HG03432 (cell line): ENCODE data around the gene SLC19A1.

Experiments used
- ATAC-seq: cut with Tn5 transposase; IDR thresholded peaks from one replicate; pipeline ENCODE4 v1.9.1; 2021; ENCODE audit warnings: mild to moderate bottlenecking, moderate library complexity; ENCODE audit not compliant: unreplicated experiment

The SLC19A1 gene

DNA sequence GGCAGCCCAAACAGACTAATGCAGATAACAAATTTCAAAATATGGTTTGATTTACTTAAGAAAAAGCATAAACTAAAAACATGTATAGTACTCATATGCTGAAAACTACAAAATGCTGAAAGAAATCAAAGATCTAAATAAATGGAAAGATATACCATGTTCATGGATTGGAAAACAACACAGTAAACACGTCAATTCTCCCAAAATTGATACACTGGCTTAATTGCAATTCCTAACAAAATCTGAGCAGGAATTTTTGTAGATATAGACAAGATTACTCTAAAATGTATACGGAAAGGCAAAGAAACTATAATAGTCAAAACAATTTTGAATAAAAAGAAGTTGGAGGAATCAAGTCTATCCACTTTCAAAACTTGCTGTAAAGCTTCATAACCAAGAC is 21.0 kb downstream of the SLC19A1 start:
- ATAC-seq, result no peak

DNA sequence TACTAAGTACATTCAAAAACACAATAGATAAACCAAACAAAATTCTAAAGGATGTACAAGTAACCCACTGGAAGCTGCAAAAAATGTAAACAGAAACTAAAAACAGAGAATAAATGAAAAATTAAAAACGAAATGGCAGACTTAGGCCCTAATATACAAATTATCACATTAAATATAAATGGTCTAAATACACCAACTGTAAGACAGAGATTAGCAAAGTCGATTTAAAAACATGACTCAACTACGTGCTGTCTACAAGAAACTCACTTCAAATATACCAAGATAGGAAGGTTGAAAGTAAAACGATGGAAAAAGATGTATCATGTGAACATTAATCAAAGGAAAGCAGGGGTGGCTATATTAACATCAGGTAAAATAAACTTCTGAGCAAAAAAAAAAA is 23.1 kb downstream of the SLC19A1 start:
- no peak for ATAC-seq

DNA sequence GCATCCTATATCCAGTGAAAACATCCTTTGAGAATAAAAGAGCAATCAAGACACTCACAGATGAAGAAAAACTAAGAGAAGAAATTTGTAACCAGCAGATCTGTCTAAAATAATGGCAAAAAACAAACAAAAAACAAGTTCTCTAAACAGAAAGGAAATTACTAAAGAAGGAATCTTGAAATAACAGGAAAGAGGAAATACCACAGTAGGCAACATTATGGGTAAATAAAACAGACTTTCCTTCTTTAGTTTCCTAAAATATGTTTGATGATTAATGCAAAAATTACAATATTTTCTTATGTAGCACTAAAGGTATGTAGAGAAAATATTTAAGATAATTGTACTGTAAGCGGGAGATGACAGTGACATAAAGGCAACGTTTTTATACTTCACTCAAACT is 23.5 kb downstream of the SLC19A1 start:
- no peak for ATAC-seq

DNA sequence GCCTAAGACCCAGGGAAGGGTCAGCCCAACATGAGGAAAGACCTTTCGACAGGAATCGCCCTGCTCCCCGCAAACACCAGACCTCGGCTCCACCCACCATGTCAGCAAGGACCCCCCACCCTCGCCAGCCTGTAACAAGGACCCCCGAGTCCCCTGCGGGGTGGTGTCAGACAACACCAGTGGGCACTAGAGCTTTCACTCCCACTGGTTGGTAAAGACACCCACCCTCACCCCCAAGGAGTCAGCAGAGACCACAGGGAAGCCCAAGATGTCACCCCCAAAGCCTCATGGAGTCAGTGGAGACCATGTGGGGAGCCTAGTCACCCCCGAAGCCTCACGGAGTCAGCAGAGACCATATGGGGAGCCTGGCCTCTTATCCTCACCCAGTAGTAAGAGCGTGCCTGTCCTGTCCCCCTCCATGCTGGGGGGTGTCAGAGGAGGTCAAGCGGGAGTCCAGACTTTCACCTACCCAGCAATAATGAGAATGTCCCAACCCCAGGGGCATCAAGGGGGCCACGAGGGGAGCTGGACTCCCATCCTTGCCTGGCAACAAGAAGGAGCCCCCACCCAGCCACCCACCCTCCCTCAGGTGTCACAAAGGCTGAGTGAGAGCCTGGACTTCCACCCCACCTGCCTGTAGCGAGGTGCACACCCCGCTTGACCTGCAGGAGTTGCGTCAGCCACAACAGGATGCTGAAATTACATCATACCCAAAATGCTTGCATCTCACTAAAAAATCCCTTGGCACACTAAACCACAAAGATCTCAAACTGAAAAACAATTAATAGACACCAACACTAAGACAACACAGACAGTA is 24.8 kb downstream of the SLC19A1 start:
- ATAC-seq, result no peak

DNA sequence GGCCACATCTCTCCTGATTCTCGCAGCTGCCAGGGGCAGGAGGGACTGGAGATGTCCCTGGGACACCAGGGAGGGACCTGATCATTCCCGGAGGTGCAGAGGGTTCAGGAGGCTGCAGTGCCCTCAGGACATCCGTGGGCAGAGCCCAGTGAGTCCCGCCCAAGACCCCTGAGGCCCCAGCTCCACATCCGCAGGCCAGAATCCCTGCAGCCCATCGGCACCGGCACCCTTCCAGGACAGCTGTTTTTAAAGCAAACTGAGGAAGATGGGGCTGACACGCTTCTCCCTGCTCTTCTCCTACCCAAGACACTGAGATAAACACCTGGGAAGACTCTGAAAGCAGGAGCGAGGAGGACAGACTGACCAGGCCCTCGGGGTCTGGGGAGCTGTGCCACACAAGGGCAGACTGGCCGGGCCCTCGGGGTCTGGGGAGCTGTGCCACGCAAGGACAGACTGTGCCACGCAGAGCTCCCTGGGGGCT is 25.5 kb downstream of the SLC19A1 start:
- no peak for ATAC-seq

DNA sequence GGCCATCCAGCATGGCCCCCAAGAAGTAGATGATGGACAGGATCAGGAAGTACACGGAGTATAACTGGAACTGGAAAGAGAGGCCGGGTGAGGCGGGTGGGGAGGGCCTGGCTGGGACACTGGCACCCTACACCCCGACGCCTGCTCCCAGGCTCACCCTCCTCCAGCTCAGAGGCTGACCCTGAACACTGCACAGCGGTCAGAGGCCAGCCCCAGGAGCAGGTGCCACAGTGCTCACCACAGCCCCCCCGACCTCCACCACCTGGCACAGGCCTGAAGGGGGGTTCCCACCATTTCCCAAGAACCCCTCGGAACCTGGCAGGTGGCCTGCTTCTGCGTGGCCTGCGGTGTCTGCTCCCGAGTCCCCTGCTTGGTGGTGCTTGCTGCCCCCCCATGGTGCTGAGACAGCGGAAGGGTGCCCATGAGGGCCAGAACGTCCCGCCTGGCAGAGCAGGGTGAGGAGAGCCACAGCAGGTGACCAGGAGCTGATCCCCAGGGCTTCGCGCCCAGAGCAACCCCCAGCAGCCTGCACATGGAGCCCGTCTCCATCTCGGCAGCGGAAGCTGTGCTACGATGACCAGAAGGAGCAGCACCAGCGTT is 26.1 kb downstream of the SLC19A1 start:
- ATAC-seq, result no peak

DNA sequence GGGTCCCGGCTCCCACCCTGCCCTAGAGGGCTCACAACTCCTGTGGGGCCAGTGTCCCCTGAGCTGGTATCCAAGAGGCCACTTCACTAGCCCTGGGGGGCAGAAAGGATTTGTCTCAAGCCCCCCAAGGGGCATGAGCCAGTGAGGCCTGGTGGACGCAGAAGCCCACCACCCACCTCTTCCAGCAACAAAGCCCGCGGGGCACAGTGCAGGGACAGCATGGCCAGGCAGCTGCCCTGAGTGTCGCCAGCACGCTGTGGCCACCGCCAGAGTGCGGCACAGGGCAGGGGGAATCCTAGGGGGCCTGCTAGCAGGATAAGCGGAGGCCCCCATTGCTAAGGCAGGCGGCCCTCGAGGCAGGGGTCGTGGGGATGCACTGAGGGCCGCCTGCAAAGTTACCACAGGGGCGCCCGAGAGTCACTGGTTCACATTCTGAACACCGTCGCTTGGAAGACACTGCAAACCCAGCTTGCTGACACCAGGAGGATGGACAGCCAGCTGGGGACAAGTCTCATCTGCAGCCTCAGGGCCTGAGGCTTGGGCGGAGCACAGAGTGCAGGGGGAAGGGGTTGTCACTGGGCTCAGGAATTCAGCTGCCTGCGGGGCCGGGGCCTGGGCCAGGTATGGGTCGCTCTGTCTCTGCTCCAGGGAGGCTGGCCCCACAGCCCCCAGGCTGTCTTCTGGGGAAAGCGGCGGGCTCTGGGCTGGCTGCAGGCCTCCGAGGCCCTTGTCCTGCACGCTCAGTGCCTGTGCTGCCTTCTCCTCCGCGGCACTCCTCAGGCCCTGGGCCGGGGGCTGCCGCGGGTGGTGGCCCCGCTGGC is 26.8 kb downstream of the SLC19A1 start:
- ATAC-seq, result no peak

DNA sequence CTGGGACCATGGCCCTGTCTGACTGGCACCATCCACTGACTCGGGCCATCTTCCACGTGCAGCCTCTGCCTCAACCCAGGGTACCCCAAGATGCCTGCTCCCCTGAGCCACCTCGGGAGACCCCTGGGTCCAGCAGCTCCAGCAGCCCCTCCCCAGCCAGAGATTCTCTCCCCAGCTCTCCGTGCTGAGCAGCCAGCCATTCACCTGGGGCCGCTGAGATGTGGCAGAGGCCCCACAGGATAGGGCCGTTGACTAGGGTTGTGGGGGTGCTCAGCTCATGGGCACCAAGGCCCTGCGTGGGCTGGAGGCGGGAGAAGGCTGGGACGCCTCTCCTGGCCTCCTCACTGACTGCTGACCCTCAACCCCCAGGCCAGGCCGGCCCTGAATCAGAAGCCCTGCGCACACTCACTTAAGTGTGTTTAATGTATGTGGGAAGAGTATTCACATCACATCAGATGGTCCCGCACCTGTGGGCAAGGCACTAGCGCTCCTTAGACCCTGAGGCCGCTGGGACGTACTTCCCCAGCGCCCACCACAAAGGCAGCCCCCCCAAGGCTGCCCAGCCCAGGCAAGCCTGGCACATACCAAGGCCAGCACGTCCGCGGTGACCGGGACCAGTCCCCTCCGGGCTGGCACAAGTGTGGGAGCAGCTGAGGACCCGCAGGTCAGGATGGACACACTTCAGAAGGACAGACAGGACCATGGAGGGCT is 27.8 kb downstream of the SLC19A1 start:
- ATAC-seq, result no peak

DNA sequence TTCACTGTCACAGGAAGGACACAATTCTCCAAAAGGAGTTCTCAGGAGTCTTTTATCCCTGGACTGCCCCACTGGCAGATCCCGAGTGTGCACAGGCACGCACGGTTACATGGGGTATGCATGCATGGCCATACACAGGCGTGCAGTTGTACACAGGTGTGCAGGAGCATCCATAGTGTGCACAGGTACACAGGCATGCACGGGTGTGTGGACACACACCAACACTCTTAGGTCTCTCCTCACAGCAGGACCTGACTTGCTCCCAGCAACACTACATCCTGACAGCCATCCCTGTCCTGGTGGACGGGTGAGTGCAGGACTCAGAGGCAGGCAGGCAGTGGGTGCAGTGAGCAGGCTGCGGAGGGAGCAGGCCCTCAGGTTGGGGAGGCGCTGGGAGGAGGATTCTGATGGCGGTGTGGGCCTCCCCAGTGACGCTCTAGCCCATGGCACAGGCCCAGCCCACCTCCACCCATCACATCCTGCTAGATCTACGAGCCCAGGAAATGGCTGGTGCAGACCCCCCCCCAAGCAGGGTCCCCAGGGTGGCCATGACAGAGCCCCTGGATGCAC is 28.4 kb downstream of the SLC19A1 start:
- no peak for ATAC-seq

DNA sequence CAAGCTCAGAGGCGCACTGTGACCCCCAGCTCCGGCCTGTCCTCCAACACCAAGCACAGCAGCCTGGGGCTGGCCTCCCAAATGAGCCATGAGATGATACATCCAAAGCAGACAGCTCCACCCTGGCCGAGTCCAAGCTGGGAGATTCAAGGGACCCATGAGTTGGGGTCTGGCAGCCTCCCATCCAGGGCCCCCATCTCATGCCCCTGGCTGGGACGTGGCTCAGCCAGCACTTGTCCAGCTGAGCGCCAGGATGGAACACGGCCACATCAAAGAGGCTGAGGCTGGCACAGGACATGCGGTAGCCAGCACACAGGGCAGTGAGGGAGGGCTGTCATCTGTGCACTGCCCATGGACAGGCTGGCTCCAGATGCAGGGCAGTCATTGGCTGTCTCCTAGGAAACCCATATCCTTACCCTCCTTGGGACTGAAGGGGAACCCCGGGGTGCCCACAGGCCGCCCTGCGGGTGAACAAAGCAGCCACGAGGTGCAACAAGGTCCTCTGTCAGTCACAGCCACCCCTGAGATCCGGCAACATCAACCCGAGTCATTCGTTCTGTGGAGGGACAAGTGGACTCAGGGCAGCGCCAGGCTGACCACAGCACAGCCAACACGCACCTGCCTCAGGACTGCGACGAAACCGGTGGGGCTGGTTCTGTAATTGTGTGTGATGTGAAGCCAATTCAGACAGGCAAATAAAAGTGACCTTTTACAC is 29.1 kb downstream of the SLC19A1 start:
- no peak for ATAC-seq

DNA sequence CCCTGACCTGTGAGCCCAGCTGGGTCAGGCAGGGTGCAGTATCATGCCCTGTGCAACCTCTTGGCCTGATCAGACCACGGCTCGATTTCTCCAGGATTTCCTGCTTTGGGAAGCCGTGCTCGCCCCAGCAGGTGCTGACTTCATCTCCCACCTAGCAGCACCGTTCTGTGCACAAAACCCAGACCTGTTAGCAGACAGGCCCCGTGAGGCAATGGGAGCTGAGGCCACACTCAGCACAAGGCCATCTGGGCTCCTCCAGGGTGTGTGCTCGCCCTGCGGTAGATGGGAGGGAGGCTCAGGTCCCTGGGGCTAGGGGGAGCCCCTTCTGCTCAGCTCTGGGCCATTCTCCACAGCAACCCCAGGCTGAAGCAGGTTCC is 29.6 kb downstream of the SLC19A1 start:
- no peak for ATAC-seq

DNA sequence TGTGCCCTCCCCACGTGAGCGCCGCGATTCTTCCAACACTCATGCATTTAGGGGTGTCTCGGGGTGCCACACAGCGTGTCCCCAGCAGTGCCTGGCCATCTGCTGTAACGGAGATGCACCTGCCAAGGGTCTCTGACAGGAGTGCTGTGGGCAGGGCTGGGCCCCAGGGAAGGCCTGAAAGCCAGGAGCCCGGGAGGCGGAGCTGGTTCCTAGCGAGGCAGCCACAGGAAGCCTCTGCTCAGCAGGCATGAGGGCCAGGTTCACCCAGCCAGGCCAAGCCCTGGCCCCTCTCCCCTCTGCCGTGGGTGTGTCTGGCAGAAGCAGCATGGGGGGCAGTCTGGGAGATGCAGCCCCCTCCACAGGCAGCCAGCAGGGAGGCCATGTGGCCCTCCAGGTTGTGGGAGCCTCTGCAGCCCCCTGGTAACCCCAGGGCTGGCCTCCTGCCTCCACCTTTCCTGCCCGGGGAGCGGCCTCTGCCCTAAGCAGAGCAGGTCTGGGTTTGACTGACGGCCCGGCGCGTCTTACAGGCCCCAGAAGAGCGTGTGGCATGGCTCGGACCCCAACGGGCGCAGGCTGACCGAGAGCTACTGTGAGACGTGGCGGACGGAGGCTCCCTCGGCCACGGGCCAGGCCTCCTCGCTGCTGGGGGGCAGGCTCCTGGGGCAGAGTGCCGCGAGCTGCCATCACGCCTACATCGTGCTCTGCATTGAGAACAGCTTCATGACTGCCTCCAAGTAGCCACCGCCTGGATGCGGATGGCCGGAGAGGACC is 30.4 kb downstream of the SLC19A1 start:
- no peak for ATAC-seq

DNA sequence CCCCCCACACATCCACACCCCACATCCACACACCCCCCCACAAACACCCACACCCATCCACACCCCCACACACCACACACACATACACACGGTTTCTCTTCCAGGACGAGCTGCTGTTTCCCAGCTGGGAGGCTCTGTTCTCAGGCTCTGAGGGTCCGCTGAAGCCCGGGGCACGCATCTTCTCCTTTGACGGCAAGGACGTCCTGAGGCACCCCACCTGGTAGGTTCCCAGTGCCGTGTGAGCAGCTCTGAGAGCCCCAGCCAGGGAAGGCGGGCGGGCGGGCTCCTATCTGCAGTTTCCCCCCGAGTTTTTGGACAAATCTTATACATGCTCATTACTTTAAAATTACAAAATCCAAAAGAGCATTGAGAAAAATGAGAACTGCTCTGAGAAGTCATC is 31.2 kb downstream of the SLC19A1 start:
- ATAC-seq, result no peak

DNA sequence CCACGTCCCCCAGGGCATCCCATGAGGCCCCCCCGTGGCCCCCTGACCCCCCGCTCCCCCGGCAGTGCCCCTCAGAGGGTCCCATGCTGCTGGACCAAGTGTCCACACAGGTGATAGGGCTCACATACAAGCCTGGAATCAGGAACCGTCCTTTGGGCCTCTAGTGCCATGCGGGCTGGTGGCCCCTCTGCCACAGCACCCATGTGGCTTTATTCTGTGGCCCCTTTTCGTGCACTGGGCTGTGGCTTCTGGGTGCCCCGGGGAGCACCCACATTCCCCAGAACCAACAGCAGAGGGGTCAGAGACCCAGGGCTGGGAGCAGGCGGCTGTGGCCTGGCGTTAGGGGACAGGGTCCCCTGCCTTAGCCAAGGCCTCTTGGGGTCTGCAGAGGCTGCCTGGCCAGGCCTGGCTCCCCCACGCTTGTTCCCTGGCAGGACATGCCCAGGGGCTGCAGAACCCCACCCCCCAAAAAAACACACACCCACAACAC is 31.7 kb downstream of the SLC19A1 start:
- ATAC-seq, result no peak

DNA sequence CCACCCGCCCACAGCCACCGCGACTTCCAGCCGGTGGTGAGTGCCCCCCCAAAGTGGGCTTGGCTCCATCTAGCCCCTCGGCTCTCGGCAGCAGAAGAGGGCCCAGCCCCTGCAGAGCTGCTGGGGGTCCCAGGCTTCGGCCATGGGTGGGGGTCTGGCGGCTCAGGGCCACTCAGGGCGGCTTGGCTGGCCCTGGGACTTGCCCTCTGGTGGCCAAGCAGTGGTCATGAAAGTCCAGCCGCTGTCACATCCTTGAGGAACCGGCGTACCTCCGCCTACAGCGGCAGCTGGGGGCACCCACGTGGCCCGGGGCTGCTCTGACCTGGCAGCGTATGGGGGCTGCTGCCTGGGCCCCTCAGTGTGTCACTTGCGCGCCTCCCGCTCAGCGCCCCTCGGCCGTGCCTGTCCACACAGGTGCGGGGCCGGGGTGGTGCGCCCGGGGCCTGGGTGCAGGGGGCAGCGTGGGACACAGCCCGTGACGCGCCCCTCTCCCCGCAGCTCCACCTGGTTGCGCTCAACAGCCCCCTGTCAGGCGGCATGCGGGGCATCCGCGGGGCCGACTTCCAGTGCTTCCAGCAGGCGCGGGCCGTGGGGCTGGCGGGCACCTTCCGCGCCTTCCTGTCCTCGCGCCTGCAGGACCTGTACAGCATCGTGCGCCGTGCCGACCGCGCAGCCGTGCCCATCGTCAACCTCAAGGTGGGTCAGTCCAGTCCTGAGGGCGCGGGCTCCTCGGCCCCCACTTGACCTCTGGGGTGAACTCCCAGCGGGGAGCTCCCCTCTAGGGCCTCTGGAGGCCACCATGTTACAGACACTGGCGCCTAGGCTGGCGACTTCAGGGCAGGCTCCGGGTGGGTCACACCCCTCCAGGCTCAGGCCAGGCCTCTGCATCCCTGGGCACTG is 32.4 kb downstream of the SLC19A1 start:
- ATAC-seq, result no peak

DNA sequence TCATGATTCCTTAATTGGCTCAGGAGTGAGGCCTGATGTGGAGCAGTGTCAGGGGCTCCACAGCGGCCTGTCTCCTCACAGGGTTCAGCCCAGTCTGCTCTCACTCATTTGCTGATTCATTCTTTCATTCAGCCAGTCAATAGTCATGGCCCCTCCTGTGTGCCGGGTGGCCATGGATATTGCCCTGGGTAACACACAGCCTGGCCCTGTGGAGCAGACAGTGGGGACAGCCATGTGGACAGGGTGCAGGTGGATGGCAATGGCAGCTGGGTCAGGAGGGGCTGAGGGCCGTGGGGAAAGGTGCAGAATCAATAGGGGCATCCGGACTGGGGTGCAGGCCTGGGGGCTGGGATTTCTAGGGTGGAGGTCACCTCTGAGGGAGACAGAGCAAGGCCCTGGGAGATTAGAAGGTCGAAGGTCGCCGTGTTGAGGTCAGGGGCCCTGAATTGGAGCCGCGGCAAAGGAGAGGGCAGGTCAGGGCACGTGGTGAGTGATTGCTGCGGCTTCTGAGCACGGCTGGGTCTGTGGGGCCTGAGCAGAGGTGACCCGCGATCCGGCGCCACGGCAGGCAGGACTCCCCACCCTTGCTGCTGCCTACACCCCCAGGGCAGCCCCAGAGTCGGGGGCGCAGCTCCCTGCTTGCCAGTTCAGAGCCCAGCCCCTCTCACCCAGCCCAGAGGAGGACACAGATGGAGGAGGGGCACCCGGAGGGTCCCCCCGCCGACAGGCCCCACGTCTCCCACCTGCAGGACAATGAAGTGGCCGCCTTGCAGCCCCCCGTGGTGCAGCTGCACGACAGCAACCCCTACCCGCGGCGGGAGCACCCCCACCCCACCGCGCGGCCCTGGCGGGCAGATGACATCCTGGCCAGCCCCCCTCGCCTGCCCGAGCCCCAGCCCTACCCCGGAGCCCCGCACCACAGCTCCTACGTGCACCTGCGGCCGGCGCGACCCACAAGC is 33.4 kb downstream of the SLC19A1 start:
- no peak for ATAC-seq

DNA sequence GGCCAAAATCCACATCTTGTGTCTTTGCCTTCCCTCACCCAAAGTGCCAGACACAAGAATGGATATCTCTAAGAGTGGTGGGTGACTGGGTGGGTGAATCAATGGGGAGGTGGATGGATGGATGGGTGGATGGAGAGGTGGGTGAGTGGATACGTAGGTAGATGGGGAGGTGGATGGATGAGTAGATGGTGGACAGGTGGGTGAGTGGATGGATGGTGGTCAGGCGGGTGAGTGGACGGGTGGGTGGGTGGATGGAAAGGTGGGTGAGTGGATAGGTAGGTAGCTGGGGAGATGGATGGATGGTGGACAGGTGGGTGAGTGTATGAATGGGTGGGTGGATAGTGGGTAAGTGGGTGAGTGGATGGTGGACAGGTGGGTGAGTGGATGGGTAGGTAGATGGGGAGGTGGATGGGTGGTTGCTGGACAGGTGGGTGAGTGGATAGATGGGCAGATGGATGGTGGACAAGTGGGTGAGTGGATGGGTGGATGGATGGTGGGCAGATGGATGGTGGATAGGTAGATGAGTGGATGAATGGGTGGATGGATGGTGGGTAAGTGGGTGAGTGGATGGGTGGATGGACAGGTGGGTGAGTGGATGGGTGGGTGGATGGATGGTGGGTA is 34.2 kb downstream of the SLC19A1 start:
- ATAC-seq, result no peak
